ENCODE data around the gene RRP1B. TPM values are rescaled to one million over a fixed set of nuclear protein-coding genes. Genes with fewer than 3 reads are reported as not detected.

Gene RRP1B
- total and polyA plus RNA-seq, 2 experiments from 2014 or later, result 54.8 to 95.7 TPM

- TF ChIP-seq JUNB (IDR thresholded peaks at IDR 0.05; ENCODE audit: unreplicated experiment), result no peak
- no peak for TF ChIP-seq ZNF114 (CRISPR knock-in tag; IDR thresholded peaks at IDR 0.05)
- TF ChIP-seq CREB1 (CRISPR knock-in tag; IDR thresholded peaks at IDR 0.05; ENCODE audit: low read depth), result no peak
These were observed 40.4 kb upstream of the RRP1B start (continued) for GRCh38 chr21:43618940-43619339.

- H3K36me3 Mint-ChIP-seq (ENCODE audit: low read depth), result peaks cover 5% of the 10 kb centered on the region; the same call in 2 of the 3 replicates
- H3K9me3 Mint-ChIP-seq, result peaks cover 14% of the 10 kb centered on the region
These were observed 40.0 kb upstream of the RRP1B start for GRCh38 chr21:43619344-43619743.

More at GRCh38 chr21:43619344-43619743, 40.0 kb upstream of the RRP1B start:
- H2AFZ ChIP-seq, result no peak overlapping the region
- no peak overlapping the region for H3K27ac ChIP-seq (ENCODE audit: low read depth)
- no peak overlapping the region for H3K4me2 ChIP-seq
- no peak overlapping the region for H3K4me3 Mint-ChIP-seq
- peaks cover 4% of the 10 kb centered on the region for H3K27me3 Mint-ChIP-seq (ENCODE audit: insufficient read depth, low read depth, poor library complexity)
- H3K4me3 ChIP-seq, result no peak overlapping the region
- TF ChIP-seq ETS1 (IDR thresholded peaks at IDR 0.05), result no peak
- TF ChIP-seq ZNF114 (CRISPR knock-in tag; IDR thresholded peaks at IDR 0.05), result no peak
- no peak for TF ChIP-seq ZNF462 (CRISPR knock-in tag; IDR thresholded peaks at IDR 0.05)
- no peak for TF ChIP-seq NANOG (IDR thresholded peaks at IDR 0.05; ENCODE audit: borderline replicate concordance)
- TF ChIP-seq ZNF331 (CRISPR knock-in tag; IDR thresholded peaks at IDR 0.05; ENCODE audit: low read depth), result no peak
- TF ChIP-seq JUNB (IDR thresholded peaks at IDR 0.05; ENCODE audit: unreplicated experiment), result no peak
- no peak for TF ChIP-seq EZH2 (IDR thresholded peaks at IDR 0.05; ENCODE audit: low read depth, unreplicated experiment)
- TF ChIP-seq CREB1 (CRISPR knock-in tag; IDR thresholded peaks at IDR 0.05; ENCODE audit: low read depth), result no peak
- no peak for TF ChIP-seq EZH2phosphoT487 (IDR thresholded peaks at IDR 0.05; ENCODE audit: unreplicated experiment)
- no peak for TF ChIP-seq REST (IDR thresholded peaks at IDR 0.05; ENCODE audit: unreplicated experiment)
- TF ChIP-seq CTCF (conservative IDR thresholded peaks at IDR 0.05; ENCODE audit: low read depth in 2 of 2), result no peak
- TF ChIP-seq POLR2AphosphoS5 (IDR thresholded peaks at IDR 0.05; ENCODE audit: low read depth), result no peak
- no peak for TF ChIP-seq STAT1 (IDR thresholded peaks at IDR 0.05; ENCODE audit: unreplicated experiment)
- H3F3A ChIP-seq (replicated peaks; ENCODE audit: low read depth), result no peaks in the 10 kb centered on the region
- no peaks in the 10 kb centered on the region for H3K27me3 ChIP-seq (ENCODE audit: insufficient read depth)
- H3K79me2 ChIP-seq (replicated peaks; ENCODE audit: insufficient read depth), result no peaks in the 10 kb centered on the region
- H4K20me1 ChIP-seq (replicated peaks; ENCODE audit: insufficient read depth), result no peaks in the 10 kb centered on the region
- H3K36me3 ChIP-seq (ENCODE audit: insufficient read depth), result no peaks in the 10 kb centered on the region; the same call in 1 of the 2 replicates
- no peak for ATAC-seq
- H3K27ac Mint-ChIP-seq, result no peak overlapping the region
- H3K4me1 ChIP-seq (ENCODE audit: insufficient read depth), result no peaks in the 10 kb centered on the region
- H3K4me1 Mint-ChIP-seq, result no peaks in the 10 kb centered on the region
- H3K9me2 ChIP-seq (ENCODE audit: insufficient read depth), result no peaks in the 10 kb centered on the region
- DNase-seq (ENCODE audit: low spot score), result no peak

Measured in GM23338 (cell line).